Fibroblast of pulmonary artery (primary cell): Measurements from ENCODE around the gene NELFA.

Source experiments
- DNase-seq: peaks from one replicate; pipeline ENCODE4 v3.0.0-alpha.2; 2010; ENCODE audit warnings: low read depth
- H3K4me3 ChIP-seq: replicated peaks from 2 replicates; pipeline ENCODE4 v1.5.1; 2011; ENCODE audit warnings: low read depth, mild to moderate bottlenecking, control low read depth, low read length, moderate library complexity
- TF ChIP-seq, protein P1 (sequence below): IDR thresholded peaks from 2 replicates; pipeline ENCODE4 v1.5.1; 2011; ENCODE audit warnings: mild to moderate bottlenecking, control low read depth, low read length, inconsistent platforms; ENCODE audit errors: missing control alignments

The NELFA gene

DNA sequence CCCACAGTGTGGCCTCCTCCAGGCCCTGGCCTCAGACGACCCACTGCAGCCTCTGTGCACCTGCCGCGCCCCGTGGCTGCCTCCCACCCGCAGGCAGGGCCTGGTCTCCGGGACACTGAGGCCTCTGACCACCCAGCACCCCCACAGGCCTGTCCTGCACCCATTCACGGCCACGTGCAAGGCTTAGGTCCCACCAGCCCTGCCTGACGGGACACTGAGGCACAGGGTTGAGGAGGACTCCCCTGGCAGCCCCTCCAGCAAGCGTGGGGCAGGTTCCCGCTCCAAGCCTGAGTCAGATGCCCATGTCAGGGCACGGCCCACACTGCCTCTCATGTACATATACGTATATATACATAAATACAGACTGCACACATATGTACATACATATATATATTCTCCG, 23.5 kb downstream of the NELFA start:
- no peak for DNase-seq
- TF ChIP-seq, protein P1, sequence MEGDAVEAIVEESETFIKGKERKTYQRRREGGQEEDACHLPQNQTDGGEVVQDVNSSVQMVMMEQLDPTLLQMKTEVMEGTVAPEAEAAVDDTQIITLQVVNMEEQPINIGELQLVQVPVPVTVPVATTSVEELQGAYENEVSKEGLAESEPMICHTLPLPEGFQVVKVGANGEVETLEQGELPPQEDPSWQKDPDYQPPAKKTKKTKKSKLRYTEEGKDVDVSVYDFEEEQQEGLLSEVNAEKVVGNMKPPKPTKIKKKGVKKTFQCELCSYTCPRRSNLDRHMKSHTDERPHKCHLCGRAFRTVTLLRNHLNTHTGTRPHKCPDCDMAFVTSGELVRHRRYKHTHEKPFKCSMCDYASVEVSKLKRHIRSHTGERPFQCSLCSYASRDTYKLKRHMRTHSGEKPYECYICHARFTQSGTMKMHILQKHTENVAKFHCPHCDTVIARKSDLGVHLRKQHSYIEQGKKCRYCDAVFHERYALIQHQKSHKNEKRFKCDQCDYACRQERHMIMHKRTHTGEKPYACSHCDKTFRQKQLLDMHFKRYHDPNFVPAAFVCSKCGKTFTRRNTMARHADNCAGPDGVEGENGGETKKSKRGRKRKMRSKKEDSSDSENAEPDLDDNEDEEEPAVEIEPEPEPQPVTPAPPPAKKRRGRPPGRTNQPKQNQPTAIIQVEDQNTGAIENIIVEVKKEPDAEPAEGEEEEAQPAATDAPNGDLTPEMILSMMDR = no peak
- H3K4me3 ChIP-seq = no peak overlapping the region

DNA sequence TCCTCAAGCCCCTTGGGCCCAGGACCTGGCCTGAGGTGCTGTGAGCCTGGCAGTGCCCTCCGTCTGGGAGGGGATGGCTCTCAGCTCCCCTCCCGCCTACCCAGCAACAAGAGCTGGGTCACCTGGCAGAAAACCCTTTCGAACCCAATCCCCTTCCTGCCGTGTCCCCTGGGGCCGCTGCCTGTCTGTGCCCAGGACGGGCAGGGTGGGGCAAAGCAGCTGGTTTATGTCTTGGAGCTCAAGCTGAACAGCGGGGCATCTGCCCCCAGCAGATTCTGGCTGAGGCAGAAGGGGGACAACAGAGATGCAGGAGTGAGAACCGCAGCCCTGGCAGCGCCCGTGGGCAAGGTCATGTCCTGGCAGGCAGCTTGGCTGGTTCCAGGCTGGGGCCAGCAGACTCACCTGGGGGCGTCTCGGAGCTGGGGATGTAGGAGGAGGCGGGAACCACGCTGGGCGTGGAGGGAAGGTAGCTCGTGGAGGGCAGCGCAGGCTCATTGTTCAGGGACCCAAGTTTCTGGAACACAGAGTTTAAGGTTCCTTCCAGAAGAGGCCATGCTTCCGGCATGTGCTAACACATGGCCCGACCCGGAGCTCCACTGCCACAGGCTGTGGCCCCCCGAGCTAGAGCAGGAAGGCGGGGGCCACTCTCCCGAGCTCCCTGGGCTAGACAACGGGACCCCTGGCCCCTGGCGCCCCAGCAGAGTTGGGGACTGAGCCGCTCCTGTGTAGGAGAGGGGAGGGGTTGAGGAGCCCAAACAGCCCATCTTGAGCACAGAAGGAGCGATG, 24.2 kb downstream of the NELFA start:
- DNase-seq = no peak
- no peak overlapping the region for H3K4me3 ChIP-seq
- TF ChIP-seq, protein P1 = no peak

DNA sequence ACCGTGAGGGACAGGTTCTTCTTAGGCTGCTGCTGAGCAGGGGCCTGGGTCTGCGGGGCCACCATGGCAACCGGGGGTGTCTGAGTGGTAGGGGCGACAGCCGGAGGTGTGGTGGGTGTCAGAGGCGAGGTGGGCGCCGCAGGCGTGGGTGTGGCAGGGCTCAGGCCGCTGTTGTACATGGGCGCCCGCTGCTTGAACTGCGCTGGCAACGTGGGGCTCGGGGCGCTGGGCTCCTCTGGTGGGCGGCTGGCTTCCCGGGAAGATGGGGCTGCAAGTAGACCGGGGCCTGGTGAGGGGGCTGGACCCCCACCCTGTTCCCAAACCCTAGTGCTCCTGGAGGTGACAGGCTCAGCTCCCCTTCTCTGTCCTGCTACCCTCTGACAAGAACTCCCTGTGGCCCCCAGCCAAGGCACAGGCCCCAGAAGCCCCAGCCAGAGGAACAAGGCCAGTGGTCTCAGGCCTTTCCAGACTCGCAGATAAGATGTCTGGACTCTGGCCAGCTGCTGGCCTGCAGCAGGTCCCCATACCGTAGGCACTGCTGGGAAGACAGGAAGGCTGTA, 24.8 kb downstream of the NELFA start:
- peak; percentile 14 for DNase-seq
- no peak overlapping the region for H3K4me3 ChIP-seq
- TF ChIP-seq, protein P1 = no peak

DNA sequence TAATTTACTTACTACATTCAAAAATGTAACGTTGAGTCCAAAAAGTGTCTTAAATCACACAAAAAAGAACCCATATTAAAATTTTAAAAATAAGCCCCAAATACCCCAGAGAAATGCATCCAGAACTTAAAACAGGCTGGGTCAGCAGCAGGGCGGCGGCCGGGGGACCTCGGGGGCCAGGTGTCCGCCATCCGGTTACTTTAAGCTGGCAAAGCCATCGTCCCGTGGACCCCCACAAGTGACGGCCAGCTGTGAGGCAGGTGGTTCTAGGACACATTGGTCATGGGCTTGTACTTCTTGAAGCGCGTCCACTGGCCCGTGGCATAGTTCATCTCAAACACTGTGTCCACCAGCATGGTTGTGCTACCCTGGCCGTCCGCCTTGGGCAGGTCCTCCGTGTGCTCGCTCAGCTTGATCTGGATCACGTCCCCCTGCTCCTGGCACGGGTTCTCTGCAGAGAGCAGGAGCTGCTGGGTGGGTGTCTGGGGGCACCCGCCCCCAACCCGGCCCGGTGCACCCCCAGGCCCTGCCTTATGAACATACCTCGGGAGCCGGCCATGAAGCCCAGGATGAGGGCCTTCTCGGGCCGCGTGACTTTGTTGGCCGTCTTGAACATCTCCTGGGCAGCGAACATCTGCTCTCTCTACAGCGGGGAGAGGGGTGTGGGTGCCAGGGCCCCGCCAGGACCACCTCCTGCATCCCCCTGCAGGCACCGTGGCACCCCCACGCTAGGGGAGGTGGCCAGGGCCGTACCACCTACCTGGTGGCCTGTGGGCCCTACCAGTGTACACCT, 25.5 kb downstream of the NELFA start:
- DNase-seq = no peak
- TF ChIP-seq, protein P1 = no peak
- H3K4me3 ChIP-seq = no peak overlapping the region

DNA sequence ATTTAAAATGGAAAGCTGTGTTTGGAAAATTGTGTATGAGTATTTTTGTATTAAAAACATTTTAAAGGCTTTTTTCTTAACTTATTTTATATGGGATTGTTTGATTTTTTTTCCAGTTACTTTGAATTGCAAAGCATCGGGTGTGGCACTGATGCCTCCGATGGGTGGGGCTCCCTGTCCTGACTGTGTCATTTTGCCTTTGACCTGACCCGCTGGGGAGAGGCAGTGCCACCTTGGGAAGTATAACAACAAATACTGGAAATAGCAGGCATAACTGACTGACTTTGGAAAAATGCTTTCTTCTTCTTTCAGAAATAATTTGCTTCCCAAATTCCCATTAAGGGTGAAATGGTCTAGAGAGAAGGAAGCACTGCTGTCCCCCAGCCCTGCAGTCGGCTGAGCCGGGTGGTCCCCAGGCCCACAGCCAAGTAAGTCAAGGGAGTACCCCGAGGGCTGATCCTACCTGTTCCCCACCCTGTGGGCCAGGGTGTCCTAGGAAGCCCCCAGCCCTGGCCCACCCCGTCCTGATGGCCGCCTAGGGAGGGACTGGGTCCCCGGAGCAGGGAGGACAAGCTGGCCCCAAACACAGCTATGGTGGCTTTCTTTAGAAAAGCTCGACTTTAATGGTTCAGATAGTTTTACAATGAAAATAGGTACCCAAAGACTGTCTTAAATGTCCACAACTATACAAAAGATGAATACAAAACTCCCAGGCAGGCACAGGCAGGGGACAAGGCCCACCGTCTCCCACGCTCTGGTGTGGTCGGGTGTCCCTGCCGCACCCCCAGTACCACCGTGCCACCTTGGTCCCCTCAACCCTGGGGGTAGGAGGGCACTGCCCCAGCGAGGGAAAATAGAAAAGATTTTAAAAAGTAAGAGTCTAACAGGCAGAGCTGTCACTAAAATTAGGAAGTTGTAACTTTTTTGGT, 26.4 kb downstream of the NELFA start:
- TF ChIP-seq, protein P1 = no peak
- no peak for DNase-seq
- no peak overlapping the region for H3K4me3 ChIP-seq

DNA sequence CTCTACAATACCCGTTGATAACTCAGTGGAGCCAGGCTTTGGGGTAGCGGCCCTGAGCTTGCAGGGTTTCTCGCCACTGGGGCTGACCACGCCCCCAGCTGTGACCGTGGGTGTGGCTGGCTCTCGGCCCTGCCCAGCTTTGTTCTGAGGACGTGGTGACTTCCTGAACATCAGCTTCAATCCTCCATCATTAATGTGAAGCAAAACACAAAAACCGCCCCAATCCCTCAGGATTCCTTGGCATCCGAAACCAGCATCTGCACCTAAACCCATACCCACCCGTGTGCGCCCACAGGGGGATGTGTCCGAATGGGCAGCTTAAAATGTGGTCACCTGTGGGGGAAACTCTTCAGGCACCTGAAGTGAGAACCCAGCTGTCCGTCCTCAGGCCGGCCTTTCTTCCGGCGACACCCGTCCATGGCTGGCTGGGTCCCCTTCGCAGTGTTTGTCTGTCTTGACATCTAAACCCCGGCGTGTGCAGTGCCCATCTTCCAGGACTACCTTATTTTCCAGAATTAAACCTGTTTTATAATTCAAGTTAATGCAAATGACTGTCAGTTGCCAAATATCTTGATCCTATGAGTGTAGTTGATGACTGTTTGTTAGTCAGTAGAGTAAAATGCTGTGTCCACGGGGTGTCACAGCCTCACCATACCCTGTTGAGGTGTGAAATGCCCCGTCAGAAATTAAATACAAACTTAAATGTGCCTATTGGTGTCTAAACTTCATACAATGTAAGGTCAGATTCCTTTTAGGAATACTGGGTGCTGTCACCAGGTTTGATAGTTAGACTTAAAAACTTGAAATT, 27.3 kb downstream of the NELFA start:
- TF ChIP-seq, protein P1 = no peak
- H3K4me3 ChIP-seq = no peak overlapping the region
- no peak for DNase-seq
